A673 (cell line): ENCODE data around the gene RAPGEF2. TPM values are rescaled to one million over a fixed set of nuclear protein-coding genes. Genes with fewer than 3 reads are reported as not detected.
"Not testable (repeated sequence)": the region's sequence is repeated elsewhere in the genome, so short reads cannot be mapped to it uniquely, and the experiment has no call there.

Experiments
- BruUV-seq: library from RNA; stranded (reverse); fragments of 400-500 nt; replicated peaks from 2 replicates; lab custom pipeline; 2021; lab: Mats Ljungman, UMichigan
- CTCF ChIA-PET: fragments of 300-600 bp; sonication (Branson Sonifier 250); formaldehyde crosslinking; loops from one replicate; lab custom pipeline; 2022; ENCODE audit warnings: antibody characterized with exemption; lab: Charles Lee
- POLR2A ChIA-PET: fragments of 300-600 bp; sonication (Branson Sonifier 250); formaldehyde crosslinking; loops from one replicate; lab custom pipeline; 2022; ENCODE audit warnings: antibody characterized with exemption; ENCODE audit not compliant: low non-redundant PET; lab: Charles Lee
- DNase-seq: peaks from one replicate; pipeline ENCODE4 v3.0.0-alpha.2; 2015; ENCODE audit warnings: low spot score
- H3K27ac ChIP-seq: fragments of 200-600 bp; sonication (generic); 2 replicates; pipeline ENCODE4 v1.5.1; 2016; ENCODE audit warnings: mixed run types, low read depth, mild to moderate bottlenecking, mixed read lengths, antibody characterized with exemption, low read length; ENCODE audit not compliant: poor library complexity, severe bottlenecking
- H3K27me3 ChIP-seq: fragments of 200-600 bp; sonication (generic); replicated peaks from 2 replicates; pipeline ENCODE4 v1.6.1; 2017; ENCODE audit warnings: mixed run types, low read depth, mild to moderate bottlenecking, mixed read lengths, antibody characterized with exemption, low read length; ENCODE audit not compliant: insufficient read depth, poor library complexity
- H3K36me3 ChIP-seq: fragments of 200-600 bp; sonication (generic); 2 replicates; pipeline ENCODE4 v1.6.1; 2016; ENCODE audit warnings: mixed run types, mild to moderate bottlenecking, mixed read lengths, antibody characterized with exemption, low read length; ENCODE audit not compliant: insufficient read depth, poor library complexity, severe bottlenecking
- H3K4me1 ChIP-seq: fragments of 200-600 bp; sonication (generic); 2 replicates; pipeline ENCODE4 v1.6.1; 2017; ENCODE audit warnings: mixed run types, mild to moderate bottlenecking, mixed read lengths, antibody characterized with exemption, low read length; ENCODE audit not compliant: insufficient read depth, poor library complexity, severe bottlenecking
- H3K4me3 ChIP-seq: fragments of 200-600 bp; sonication (generic); 2 replicates; pipeline ENCODE4 v1.5.1; 2016; ENCODE audit warnings: low read depth, mixed run types, mild to moderate bottlenecking, mixed read lengths, low read length; ENCODE audit not compliant: poor library complexity, severe bottlenecking
- H3K9me3 ChIP-seq: fragments of 200-600 bp; sonication (generic); 2 replicates; pipeline ENCODE4 v1.6.1; 2016; ENCODE audit warnings: mixed run types, low read depth, mild to moderate bottlenecking, mixed read lengths, antibody characterized with exemption, low read length; ENCODE audit not compliant: poor library complexity, severe bottlenecking
- EZH2 ChIP-seq: fragments of 200-600 bp; sonication (generic); IDR thresholded peaks from 2 replicates; pipeline ENCODE4 v1.6.1; 2017; ENCODE audit warnings: borderline replicate concordance, low read depth, mild to moderate bottlenecking, mixed read lengths, antibody characterized with exemption, low read length; ENCODE audit not compliant: poor library complexity, severe bottlenecking
- intact Hi-C: fragments of 100-400 bp; cut with micrococcal nuclease; formaldehyde crosslinking; loops from one replicate; pipeline ENCODE4 v1.10.0; 2022; ENCODE audit not compliant: unreplicated experiment
- total RNA-seq: library from RNA; stranded (reverse); gene quantifications from 2 replicates; pipeline ENCODE4 v1.2.3, GENCODE V29; 2021
- TF ChIP-seq, protein P1 (sequence below): fragments of 300-800, 200-600 bp; sonication (generic); conservative IDR thresholded peaks from 2 replicates; pipeline ENCODE4 v1.5.1; 2017; ENCODE audit warnings: low read depth, mild to moderate bottlenecking, antibody characterized with exemption, low read length, moderate library complexity, mixed read lengths

Gene RAPGEF2
- total RNA-seq, 1 experiment from 2014 or later, result 31.9 TPM

DNA sequence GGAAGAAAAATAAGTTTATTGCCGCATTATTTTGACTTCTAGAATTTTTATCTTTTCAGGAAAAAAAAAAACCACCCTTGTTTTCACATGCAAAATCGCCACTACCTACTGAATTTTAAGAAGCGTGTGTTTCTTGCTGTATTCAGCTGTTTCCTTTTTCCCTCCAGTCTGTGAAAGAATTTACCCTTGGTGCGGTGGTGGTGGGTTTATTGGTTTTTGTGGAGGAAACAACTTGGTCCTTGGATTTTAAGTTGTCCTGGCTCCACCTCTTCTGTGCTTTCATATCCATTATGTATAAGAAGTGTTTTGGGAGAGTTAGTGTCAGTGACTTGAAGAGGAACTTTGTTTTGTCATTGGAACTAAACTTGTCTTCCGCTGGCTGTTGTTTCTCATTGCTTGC is 8.1 kb downstream of the RAPGEF2 start:
- CTCF ChIA-PET, result no interaction called here
- TF ChIP-seq, protein P1, sequence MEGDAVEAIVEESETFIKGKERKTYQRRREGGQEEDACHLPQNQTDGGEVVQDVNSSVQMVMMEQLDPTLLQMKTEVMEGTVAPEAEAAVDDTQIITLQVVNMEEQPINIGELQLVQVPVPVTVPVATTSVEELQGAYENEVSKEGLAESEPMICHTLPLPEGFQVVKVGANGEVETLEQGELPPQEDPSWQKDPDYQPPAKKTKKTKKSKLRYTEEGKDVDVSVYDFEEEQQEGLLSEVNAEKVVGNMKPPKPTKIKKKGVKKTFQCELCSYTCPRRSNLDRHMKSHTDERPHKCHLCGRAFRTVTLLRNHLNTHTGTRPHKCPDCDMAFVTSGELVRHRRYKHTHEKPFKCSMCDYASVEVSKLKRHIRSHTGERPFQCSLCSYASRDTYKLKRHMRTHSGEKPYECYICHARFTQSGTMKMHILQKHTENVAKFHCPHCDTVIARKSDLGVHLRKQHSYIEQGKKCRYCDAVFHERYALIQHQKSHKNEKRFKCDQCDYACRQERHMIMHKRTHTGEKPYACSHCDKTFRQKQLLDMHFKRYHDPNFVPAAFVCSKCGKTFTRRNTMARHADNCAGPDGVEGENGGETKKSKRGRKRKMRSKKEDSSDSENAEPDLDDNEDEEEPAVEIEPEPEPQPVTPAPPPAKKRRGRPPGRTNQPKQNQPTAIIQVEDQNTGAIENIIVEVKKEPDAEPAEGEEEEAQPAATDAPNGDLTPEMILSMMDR, result no peak
- TF ChIP-seq EZH2, result no peak
- DNase-seq, result no peak
- Histone ChIP-seq H3K9me3 (peaks cover 9% of the 10 kb centered on the region), H3K27ac (no peak overlapping the region), H3K36me3 (no peaks in the 10 kb centered on the region), H3K4me3 (no peak overlapping the region), H3K4me1 (peaks cover 27% of the 10 kb centered on the region), H3K27me3 (no peaks in the 10 kb centered on the region)
- intact Hi-C loops, result no loop called here
- no TSS peak for BruUV-seq
- POLR2A ChIA-PET, result no interaction called here

DNA sequence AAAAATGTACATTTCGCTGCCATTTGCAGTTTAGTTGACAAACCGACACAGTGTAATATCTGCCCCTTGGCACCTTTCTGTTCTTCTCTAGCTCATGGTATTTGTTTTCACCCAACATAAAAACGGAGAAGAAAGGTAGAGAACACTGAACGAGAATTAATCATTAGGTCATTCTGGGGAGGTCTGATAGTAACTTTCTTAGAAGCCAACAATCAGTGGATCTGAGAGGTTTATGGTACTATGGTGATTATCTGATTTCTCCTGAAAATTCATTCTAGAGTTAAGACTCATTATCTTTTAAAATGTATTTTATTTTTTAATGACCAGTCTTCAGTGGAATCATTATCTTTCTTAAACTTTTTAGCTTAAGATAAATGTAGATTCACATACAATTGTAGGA is 8.5 kb downstream of the RAPGEF2 start:
- no TSS peak for BruUV-seq
- no peak overlapping the region for H3K4me3 ChIP-seq
- H3K4me1 ChIP-seq, result peaks cover 22% of the 10 kb centered on the region
- no peaks in the 10 kb centered on the region for H3K27me3 ChIP-seq
- no peak for DNase-seq
- peaks cover 9% of the 10 kb centered on the region for H3K9me3 ChIP-seq
- H3K27ac ChIP-seq, result no peak overlapping the region
- CTCF ChIA-PET, result no interaction called here
- intact Hi-C loops, result no loop called here
- no peaks in the 10 kb centered on the region for H3K36me3 ChIP-seq
- POLR2A ChIA-PET, result no interaction called here
- TF ChIP-seq, protein P1, result no peak
- no peak for TF ChIP-seq EZH2

DNA sequence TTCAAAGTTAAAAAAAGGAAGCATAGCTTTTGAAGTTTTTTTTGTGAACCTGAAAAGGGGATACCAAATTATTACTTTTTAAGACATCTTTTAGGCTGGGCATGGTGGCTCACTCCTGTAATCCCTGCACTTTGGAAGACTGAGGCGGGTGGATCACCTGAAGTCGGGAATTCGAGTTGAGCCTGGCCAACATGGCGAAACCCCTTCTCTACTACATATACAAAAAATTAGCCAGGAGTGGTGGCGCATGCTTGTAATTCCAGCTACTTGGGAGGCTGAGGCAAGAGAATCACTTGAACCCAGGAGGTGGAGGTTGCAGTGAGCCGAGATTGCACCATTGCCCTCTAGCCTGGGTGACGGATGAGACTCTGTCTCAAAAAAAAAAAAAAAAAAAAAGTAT is 10.5 kb downstream of the RAPGEF2 start:
- DNase-seq, intact Hi-C loops, BruUV-seq, H3K27me3 ChIP-seq, POLR2A ChIA-PET, H3K9me3 ChIP-seq, H3K36me3 ChIP-seq, H3K27ac ChIP-seq, H3K4me3 ChIP-seq, H3K4me1 ChIP-seq, CTCF ChIA-PET: not testable (repeated sequence)

DNA sequence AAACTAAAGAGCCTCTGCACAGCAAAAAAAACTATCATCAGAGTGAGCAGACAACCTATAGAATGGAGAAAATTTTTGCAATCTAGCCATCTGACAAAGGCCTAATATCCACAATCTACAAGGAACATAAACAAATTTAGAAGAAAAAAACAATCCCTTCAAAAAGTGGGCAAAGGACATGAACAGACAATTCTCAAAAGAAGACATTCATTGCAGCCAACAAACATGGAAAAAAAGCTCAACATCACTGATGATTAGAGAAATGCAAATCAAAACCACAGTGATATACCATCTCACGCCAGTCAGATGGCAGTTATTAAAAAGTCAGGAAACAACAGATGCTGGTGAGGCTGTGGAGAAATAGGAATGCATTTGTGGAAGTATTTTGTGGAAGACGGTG is 13.2 kb downstream of the RAPGEF2 start:
- DNase-seq, BruUV-seq, intact Hi-C loops, CTCF ChIA-PET, POLR2A ChIA-PET, H3K27ac ChIP-seq, H3K9me3 ChIP-seq, H3K4me1 ChIP-seq, H3K36me3 ChIP-seq, H3K4me3 ChIP-seq, H3K27me3 ChIP-seq: not testable (repeated sequence)

DNA sequence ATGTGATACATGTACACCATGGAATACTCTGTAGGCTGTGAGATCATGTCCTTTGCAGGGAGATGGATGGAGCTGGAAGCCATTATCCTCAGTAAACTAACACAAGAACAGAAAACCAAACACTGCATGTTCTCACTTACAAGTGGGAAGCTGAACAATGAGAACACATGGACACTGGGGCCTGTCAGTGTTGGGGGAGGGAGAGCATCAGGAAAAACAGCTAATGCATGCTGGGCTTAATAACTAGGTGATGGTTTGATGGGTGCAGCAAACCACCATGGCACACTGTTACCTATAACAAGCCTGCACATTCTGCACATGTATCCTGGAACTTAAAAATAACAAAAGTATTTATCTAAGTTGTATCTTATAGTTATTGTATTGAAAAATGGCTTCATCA is 13.8 kb downstream of the RAPGEF2 start:
- H3K4me1 ChIP-seq, intact Hi-C loops, DNase-seq, H3K27ac ChIP-seq, CTCF ChIA-PET, POLR2A ChIA-PET, H3K4me3 ChIP-seq, BruUV-seq, H3K27me3 ChIP-seq, H3K9me3 ChIP-seq, H3K36me3 ChIP-seq: not testable (repeated sequence)
